ENCODE data around the gene PEAR1. TPM values are rescaled to one million over a fixed set of nuclear protein-coding genes. Genes with fewer than 3 reads are reported as not detected.

PEAR1 gene
- total RNA-seq, 1 experiment from 2014 or later, result 0.39 TPM

- H2BK20ac ChIP-seq (ENCODE audit: low read depth, low read length, poor library complexity, severe bottlenecking), result no peak overlapping the region
- no peak overlapping the region for H3K18ac ChIP-seq (ENCODE audit: insufficient read length, low read depth, low read length)
- H3K4ac ChIP-seq (ENCODE audit: low read depth, low read length), result no peak overlapping the region
- no peaks in the 10 kb centered on the region for H3K79me1 ChIP-seq (ENCODE audit: insufficient read depth, low read depth, low read length, poor library complexity, severe bottlenecking)
- H2AK5ac ChIP-seq (ENCODE audit: insufficient read length, low read length), result no peak overlapping the region
- peaks cover 29 to 86% (median 79%) of the 10 kb centered on the region in 3 experiments; a peak in 6 of 7 replicates for H3K36me3 Mint-ChIP-seq (ENCODE audit: insufficient read depth in 1 of 3, low read depth in 3 of 3)
- H2BK12ac ChIP-seq (ENCODE audit: insufficient read length, low read depth, low read length), result no peak overlapping the region
- no peak overlapping the region for H3K23ac ChIP-seq (ENCODE audit: insufficient read length, low read depth, low read length)
- DNase-seq, result no peak
- TF ChIP-seq CTCF (conservative IDR thresholded peaks at IDR 0.05), result no peak
- no peak overlapping the region for H3K27ac ChIP-seq (ENCODE audit: insufficient read length, low read depth, low read length)
- no peak overlapping the region for H2BK15ac ChIP-seq (ENCODE audit: low read depth, low read length)
- H3K27me3 ChIP-seq (ENCODE audit: insufficient read depth, low read length), result no peaks in the 10 kb centered on the region
- no peaks in the 10 kb centered on the region for H4K20me1 ChIP-seq (ENCODE audit: control insufficient read depth, insufficient read depth, insufficient read length)
- no peak overlapping the region for H3K4me3 Mint-ChIP-seq
- H4K91ac ChIP-seq (ENCODE audit: insufficient read length, low read depth, low read length), result no peak overlapping the region
- no peaks in the 10 kb centered on the region for H3K23me2 ChIP-seq (ENCODE audit: insufficient read length, low read depth, low read length, poor library complexity, severe bottlenecking)
- no peak overlapping the region for H3T11ph ChIP-seq (ENCODE audit: low read length)
- H3K14ac ChIP-seq (ENCODE audit: insufficient read depth, low read length), result no peak overlapping the region
- no peak overlapping the region for H2AFZ ChIP-seq (ENCODE audit: low read length)
- H2BK120ac ChIP-seq (ENCODE audit: low read depth, low read length, poor library complexity, severe bottlenecking), result no peak overlapping the region
- no peaks in the 10 kb centered on the region for H3K79me2 ChIP-seq (ENCODE audit: insufficient read depth, low read length)
- no peak overlapping the region for H4K8ac ChIP-seq (replicated peaks; ENCODE audit: insufficient read length, low read depth, low read length)
- H3K27me3 Mint-ChIP-seq (ENCODE audit: low read depth), result no peaks in the 10 kb centered on the region
- H2BK5ac ChIP-seq (ENCODE audit: insufficient read length, low read length), result no peak overlapping the region
- H3K56ac ChIP-seq (ENCODE audit: insufficient read length, low read depth, low read length), result no peak overlapping the region
- H3K4me1 ChIP-seq (ENCODE audit: insufficient read depth, low read length), result no peaks in the 10 kb centered on the region
- peaks cover 0 to 3% of the 10 kb centered on the region in 2 experiments; a peak in 1 of 4 replicates for H3K4me1 Mint-ChIP-seq
- H4K5ac ChIP-seq (ENCODE audit: insufficient read length, low read depth, low read length), result no peak overlapping the region
- no peak overlapping the region for H3K4me2 ChIP-seq (ENCODE audit: insufficient read depth, insufficient read length, low read length)
- no peaks in the 10 kb centered on the region for H3K9me3 ChIP-seq (ENCODE audit: control insufficient read depth, low read depth, low read length)
- H3K27ac Mint-ChIP-seq, result no peak overlapping the region; a peak in 1 of 7 replicates
- WGBS (ENCODE audit: extremely low coverage, insufficient read length, low lambda C conversion rate), result no CpG with 5 or more reads among the region's 10 CpGs
- H3K9ac ChIP-seq (ENCODE audit: extremely low read depth, insufficient read length, low read length), result no peak overlapping the region
- H3K9me3 Mint-ChIP-seq, result no peaks in the 10 kb centered on the region
These were observed 62.8 kb downstream of the PEAR1 start for GRCh38 chr1:156956333-156956732.
